ENCODE results near the gene RHBDD1.

RHBDD1 gene

DNA sequence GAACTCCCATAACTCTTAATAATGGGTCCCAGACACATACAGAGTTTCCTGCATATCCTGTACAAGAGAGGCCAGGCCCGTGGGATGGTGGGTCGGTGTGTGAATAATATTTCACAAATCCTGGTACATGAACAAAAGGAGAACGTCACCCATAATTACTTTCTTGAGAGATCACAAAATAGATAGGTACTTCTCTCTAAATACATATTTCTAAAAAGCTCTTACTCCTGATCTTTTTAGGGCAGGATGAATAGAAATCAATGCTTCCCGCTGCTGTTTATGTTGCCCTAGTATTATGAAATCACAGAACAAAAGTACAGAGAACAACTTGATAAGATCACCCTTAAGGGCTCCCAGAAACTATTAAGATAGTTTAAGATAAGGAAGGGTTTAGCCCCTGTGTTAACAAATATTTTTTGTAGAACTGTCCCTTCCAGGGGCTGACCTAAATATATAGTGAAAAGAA lies 41.6 kb upstream of the RHBDD1 start:
- TF ChIP-seq, protein P1, sequence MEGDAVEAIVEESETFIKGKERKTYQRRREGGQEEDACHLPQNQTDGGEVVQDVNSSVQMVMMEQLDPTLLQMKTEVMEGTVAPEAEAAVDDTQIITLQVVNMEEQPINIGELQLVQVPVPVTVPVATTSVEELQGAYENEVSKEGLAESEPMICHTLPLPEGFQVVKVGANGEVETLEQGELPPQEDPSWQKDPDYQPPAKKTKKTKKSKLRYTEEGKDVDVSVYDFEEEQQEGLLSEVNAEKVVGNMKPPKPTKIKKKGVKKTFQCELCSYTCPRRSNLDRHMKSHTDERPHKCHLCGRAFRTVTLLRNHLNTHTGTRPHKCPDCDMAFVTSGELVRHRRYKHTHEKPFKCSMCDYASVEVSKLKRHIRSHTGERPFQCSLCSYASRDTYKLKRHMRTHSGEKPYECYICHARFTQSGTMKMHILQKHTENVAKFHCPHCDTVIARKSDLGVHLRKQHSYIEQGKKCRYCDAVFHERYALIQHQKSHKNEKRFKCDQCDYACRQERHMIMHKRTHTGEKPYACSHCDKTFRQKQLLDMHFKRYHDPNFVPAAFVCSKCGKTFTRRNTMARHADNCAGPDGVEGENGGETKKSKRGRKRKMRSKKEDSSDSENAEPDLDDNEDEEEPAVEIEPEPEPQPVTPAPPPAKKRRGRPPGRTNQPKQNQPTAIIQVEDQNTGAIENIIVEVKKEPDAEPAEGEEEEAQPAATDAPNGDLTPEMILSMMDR (IDR thresholded peaks at IDR 0.05; ENCODE audit: low read length), result no peak
- TF ChIP-seq EZH2 (IDR thresholded peaks at IDR 0.05; ENCODE audit: borderline replicate concordance, low read length), result no peak
- Histone ChIP-seq H3K4me2 (ENCODE audit: low read length) (peak overlapping the region; percentile 81), H3K79me2 (ENCODE audit: insufficient read depth, low read length) (no peaks in the 10 kb centered on the region), H3K9me2 (ENCODE audit: low read depth, low read length) (no peaks in the 10 kb centered on the region), H3K27ac (ENCODE audit: low read depth, low read length, poor library complexity, severe bottlenecking) (peak overlapping the region; percentile 90), H3K9ac (ENCODE audit: low read length) (peak overlapping the region; percentile 81; the same call in 1 of the 2 replicates), H3F3A (ENCODE audit: insufficient read depth, low read length) (no peaks in the 10 kb centered on the region; the same call in 1 of the 2 replicates), H3K27me3 (ENCODE audit: insufficient read depth, low read length) (no peaks in the 10 kb centered on the region), H3K9me3 (ENCODE audit: low read length) (no peaks in the 10 kb centered on the region), H3K36me3 (ENCODE audit: insufficient read depth, low read length) (no peaks in the 10 kb centered on the region), H3K4me1 (ENCODE audit: insufficient read depth, low read length, severe bottlenecking) (peaks cover 80% of the 10 kb centered on the region), H4K20me1 (ENCODE audit: insufficient read depth, low read length) (no peaks in the 10 kb centered on the region), H2AFZ (ENCODE audit: low read length) (no peak overlapping the region), H3K4me3 (ENCODE audit: low read depth, low read length, poor library complexity, severe bottlenecking) (peak overlapping the region; percentile 79)

DNA sequence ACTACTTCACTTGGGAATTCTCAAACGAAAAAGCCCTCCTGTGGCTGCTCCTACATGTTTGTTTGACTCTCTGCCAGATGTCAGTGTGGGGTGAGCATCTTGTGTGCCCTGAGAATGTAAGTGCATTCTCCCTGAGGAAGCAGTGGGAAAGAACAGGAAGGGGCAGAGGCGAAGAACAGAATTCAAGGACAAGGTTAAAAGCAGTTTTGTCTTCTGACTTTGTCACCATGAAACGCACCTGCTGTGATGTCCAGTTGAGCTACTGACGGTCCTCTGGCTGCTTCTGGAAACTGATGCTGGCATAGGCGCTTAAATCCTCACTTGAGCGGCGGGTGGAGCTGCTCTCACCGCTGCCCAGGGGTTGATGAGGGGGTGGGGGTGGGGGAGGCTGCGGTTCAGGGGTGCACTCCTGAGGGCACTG lies 41.1 kb upstream of the RHBDD1 start:
- H3K79me2 ChIP-seq (ENCODE audit: insufficient read depth, low read length), result no peaks in the 10 kb centered on the region
- H3K9me3 ChIP-seq (ENCODE audit: low read length), result no peaks in the 10 kb centered on the region
- H3K27me3 ChIP-seq (ENCODE audit: insufficient read depth, low read length), result no peaks in the 10 kb centered on the region
- H3K9me2 ChIP-seq (ENCODE audit: low read depth, low read length), result no peaks in the 10 kb centered on the region
- peak overlapping the region; percentile 81; the same call in 1 of the 2 replicates for H3K9ac ChIP-seq (ENCODE audit: low read length)
- no peak overlapping the region for H2AFZ ChIP-seq (ENCODE audit: low read length)
- no peaks in the 10 kb centered on the region for H4K20me1 ChIP-seq (ENCODE audit: insufficient read depth, low read length)
- peaks cover 80% of the 10 kb centered on the region for H3K4me1 ChIP-seq (ENCODE audit: insufficient read depth, low read length, severe bottlenecking)
- TF ChIP-seq, protein P1 (IDR thresholded peaks at IDR 0.05; ENCODE audit: low read length), result no peak
- TF ChIP-seq EZH2 (IDR thresholded peaks at IDR 0.05; ENCODE audit: borderline replicate concordance, low read length), result no peak
- no peaks in the 10 kb centered on the region; the same call in 1 of the 2 replicates for H3F3A ChIP-seq (ENCODE audit: insufficient read depth, low read length)
- H3K36me3 ChIP-seq (ENCODE audit: insufficient read depth, low read length), result no peaks in the 10 kb centered on the region
- peak overlapping the region; percentile 81 for H3K4me2 ChIP-seq (ENCODE audit: low read length)
- peak overlapping the region; percentile 90 for H3K27ac ChIP-seq (ENCODE audit: low read depth, low read length, poor library complexity, severe bottlenecking)
- H3K4me3 ChIP-seq (ENCODE audit: low read depth, low read length, poor library complexity, severe bottlenecking), result peak overlapping the region; percentile 79

DNA sequence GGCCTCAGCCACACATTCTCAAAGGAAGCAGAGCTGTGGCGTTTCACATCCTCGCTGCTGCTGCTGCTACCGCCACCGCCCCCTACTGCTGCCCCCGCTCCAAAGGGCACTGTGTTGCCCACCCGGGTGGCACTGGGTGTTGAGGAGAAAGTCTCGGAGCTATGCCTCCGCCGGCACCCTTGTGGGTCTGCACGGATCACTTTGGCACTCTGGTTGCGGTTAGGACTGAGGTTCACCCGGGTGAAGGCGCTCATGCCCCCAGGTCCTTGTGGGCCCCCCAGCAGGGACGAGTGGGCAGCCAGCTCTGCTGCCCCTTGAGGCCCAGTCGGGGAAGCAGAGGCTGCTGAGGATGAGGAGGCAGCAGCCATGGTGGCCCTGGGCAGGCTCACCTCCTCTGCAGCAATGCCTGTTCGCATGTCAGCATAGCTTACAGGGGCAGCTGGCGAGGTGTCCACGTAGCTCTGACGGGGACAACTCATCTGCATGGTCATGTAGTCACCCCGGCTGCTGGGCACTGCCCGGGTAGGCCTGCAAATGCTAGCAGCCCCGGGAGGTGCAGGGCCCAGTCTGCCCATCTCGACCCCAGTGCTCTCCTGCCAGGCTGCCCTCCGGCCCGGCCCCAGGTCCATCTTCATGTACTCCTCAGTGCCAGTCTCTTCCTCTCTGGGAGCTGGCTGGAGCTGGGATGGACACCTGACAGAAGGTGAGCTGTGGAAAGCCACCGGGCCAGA lies 40.4 kb upstream of the RHBDD1 start:
- Histone ChIP-seq H4K20me1 (ENCODE audit: insufficient read depth, low read length) (no peaks in the 10 kb centered on the region), H3K9ac (ENCODE audit: low read length) (peak overlapping the region; percentile 33; the same call in 1 of the 2 replicates), H3K4me3 (ENCODE audit: low read depth, low read length, poor library complexity, severe bottlenecking) (peak overlapping the region; percentile 79), H3K79me2 (ENCODE audit: insufficient read depth, low read length) (no peaks in the 10 kb centered on the region), H3K9me3 (ENCODE audit: low read length) (no peaks in the 10 kb centered on the region), H3K9me2 (ENCODE audit: low read depth, low read length) (no peaks in the 10 kb centered on the region), H3K27me3 (ENCODE audit: insufficient read depth, low read length) (no peaks in the 10 kb centered on the region), H3K27ac (ENCODE audit: low read depth, low read length, poor library complexity, severe bottlenecking) (peak overlapping the region; percentile 16), H3F3A (ENCODE audit: insufficient read depth, low read length) (no peaks in the 10 kb centered on the region), H2AFZ (ENCODE audit: low read length) (no peak overlapping the region), H3K4me1 (ENCODE audit: insufficient read depth, low read length, severe bottlenecking) (peaks cover 78% of the 10 kb centered on the region), H3K36me3 (ENCODE audit: insufficient read depth, low read length) (no peaks in the 10 kb centered on the region), H3K4me2 (ENCODE audit: low read length) (peak overlapping the region; percentile 81)
- TF ChIP-seq, protein P1 (IDR thresholded peaks at IDR 0.05; ENCODE audit: low read length), result peak; percentile 29; the same call in 1 of the 2 replicates
- TF ChIP-seq EZH2 (IDR thresholded peaks at IDR 0.05; ENCODE audit: borderline replicate concordance, low read length), result no peak
